SK-N-MC (cell line): ENCODE results near the gene CPOX.

ENCODE experiments used
- FOXP2 ChIP-seq: optimal IDR thresholded peaks from 2 replicates; pipeline ENCODE3; 2011; ENCODE audit warnings: mild to moderate bottlenecking, moderate library complexity; ENCODE audit not compliant: insufficient read depth; ENCODE audit errors: extremely low read length, control extremely low read depth
- POLR2AphosphoS5 ChIP-seq: IDR thresholded peaks from 2 replicates; pipeline ENCODE4 v1.6.1; 2012; ENCODE audit warnings: mild to moderate bottlenecking, low read depth, low read length, borderline replicate concordance

GRCh38 chr3:98560911-98561310, 32.5 kb downstream of the CPOX start:
- TF ChIP-seq FOXP2 (no peak), POLR2AphosphoS5 (no peak)
